GM12878 (cell line): ENCODE measurements around the gene CNTNAP2. TPM values are rescaled to one million over a fixed set of nuclear protein-coding genes. Genes with fewer than 3 reads are reported as not detected.

Experiments used
- ATAC-seq: fragments of 200-7000 bp; cut with Tn5 transposase; 3 replicates; pipeline ENCODE4 v1.9.1; 2020; ENCODE audit warnings: mild to moderate bottlenecking, moderate library complexity
- BruUV-seq: library from RNA; stranded (reverse); fragments of 400-500 nt; replicated peaks from 2 replicates; lab custom pipeline; 2021; lab: Mats Ljungman, UMichigan
- CTCF ChIA-PET: fragments of 300-600 bp; sonication (Branson Sonifier 250); formaldehyde crosslinking; extraction: SDS; loops from one replicate; lab custom pipeline; 2021; ENCODE audit warnings: inconsistent platforms; lab: Yijun Ruan, JAX
- POLR2A ChIA-PET: fragments of 350-600 bp; formaldehyde crosslinking; extraction: SDS; loops from one replicate; lab custom pipeline; 2021; ENCODE audit warnings: inconsistent platforms; lab: Charles Lee
- RAD21 ChIA-PET: fragments of 300-600 bp; sonication (Branson Sonifier 250); formaldehyde crosslinking; loops from one replicate; lab custom pipeline; 2023; ENCODE audit warnings: antibody characterized with exemption; ENCODE audit not compliant: unreplicated experiment; lab: Charles Lee
- SMC1A ChIA-PET: fragments of 300-600 bp; sonication (Branson Sonifier 250); formaldehyde crosslinking; loops from one replicate; lab custom pipeline; 2023; ENCODE audit not compliant: unreplicated experiment, uncharacterized antibody; lab: Charles Lee
- DNase-seq: peaks from one replicate; pipeline ENCODE4 v3.0.0-alpha.2; 2011; ENCODE audit warnings: low read depth, low spot score
- FAIRE-seq: peaks from 3 replicates; lab custom pipeline; 2011; peaks lifted over from hg19 to GRCh38; lab: Jason Lieb, UNC
- H2AFZ ChIP-seq: 2 replicates; pipeline ENCODE4 v1.6.0; 2011; ENCODE audit warnings: low read depth, low read length, control low read depth; ENCODE audit not compliant: control insufficient read depth
- H3K27ac ChIP-seq: 2 replicates; pipeline ENCODE4 v1.5.1; 2011; ENCODE audit warnings: control low read depth; ENCODE audit not compliant: control insufficient read depth, insufficient read depth
- H3K27me3 ChIP-seq, 2 experiments: replicated peaks in 1 of 2; 2 replicates each; pipeline versions ENCODE4 v1.6.0 to v1.6.1; 2011; ENCODE audit warnings: low read length in 1 of 2; ENCODE audit not compliant: control insufficient read depth in 2 of 2, insufficient read depth in 2 of 2
- H3K36me3 ChIP-seq, 2 experiments: 2 replicates each; pipeline ENCODE4 v1.5.1; 2011; ENCODE audit warnings: low read length in 1 of 2; ENCODE audit not compliant: control insufficient read depth in 2 of 2, insufficient read depth in 2 of 2
- H3K4me1 ChIP-seq: 2 replicates; pipeline ENCODE4 v1.6.1; 2011; ENCODE audit warnings: mild to moderate bottlenecking, low read length, moderate library complexity, mixed read lengths; ENCODE audit not compliant: control insufficient read depth, insufficient read depth
- H3K4me2 ChIP-seq: 2 replicates; pipeline ENCODE4 v1.6.0; 2011; ENCODE audit warnings: control low read depth; ENCODE audit not compliant: control insufficient read depth, insufficient read depth
- H3K4me3 ChIP-seq: fragments of 200-600 bp; sonication (generic); 2 replicates; pipeline ENCODE4 v1.5.1; 2016
- H3K79me2 ChIP-seq: 2 replicates; pipeline ENCODE4 v1.6.0; 2011; ENCODE audit warnings: low read length; ENCODE audit not compliant: control insufficient read depth, insufficient read depth
- H3K9ac ChIP-seq: 2 replicates; pipeline ENCODE4 v1.8.0; 2011; ENCODE audit warnings: low read length, control low read depth, mixed read lengths; ENCODE audit not compliant: control insufficient read depth, insufficient read depth
- H3K9me3 ChIP-seq: replicated peaks from 3 replicates; pipeline ENCODE4 v1.5.1; 2011; ENCODE audit warnings: mild to moderate bottlenecking, low read length; ENCODE audit not compliant: control insufficient read depth, insufficient read depth
- H4K20me1 ChIP-seq: 2 replicates; pipeline ENCODE4 v1.6.0; 2011; ENCODE audit not compliant: control insufficient read depth, insufficient read depth
- CEBPZ ChIP-seq: fragments of 150-350 bp; IDR thresholded peaks from 2 replicates; pipeline ENCODE4 v1.6.1; 2016; ENCODE audit warnings: low read depth, low read length
- GABPA ChIP-seq: IDR thresholded peaks from 2 replicates; pipeline ENCODE4 v1.6.1; 2014; ENCODE audit warnings: antibody characterized with exemption, low read depth, mild to moderate bottlenecking, inconsistent platforms
- GATAD2B ChIP-seq: fragments of 450-650 bp; conservative IDR thresholded peaks from 2 replicates; pipeline ENCODE4 v1.6.1; 2017; ENCODE audit warnings: low read depth, mild to moderate bottlenecking, moderate library complexity
- IRF3 ChIP-seq: fragments of 450-650 bp; IDR thresholded peaks from 2 replicates; pipeline ENCODE4 v1.6.1; 2014; ENCODE audit warnings: mild to moderate bottlenecking
- IRF4 ChIP-seq: IDR thresholded peaks from 2 replicates; pipeline ENCODE4 v1.6.1; 2011; ENCODE audit warnings: low read depth, low read length
- JUND ChIP-seq: IDR thresholded peaks from 2 replicates; pipeline ENCODE4 v1.6.1; 2012; ENCODE audit warnings: low read depth, mild to moderate bottlenecking, low read length, improper control_type of control experiment, moderate library complexity
- KDM1A ChIP-seq: fragments of 200-600 bp; sonication (generic); IDR thresholded peaks from 2 replicates; pipeline ENCODE4 v1.6.1; 2016; ENCODE audit warnings: borderline replicate concordance
- MEF2B ChIP-seq: fragments of 450-650 bp; IDR thresholded peaks from 2 replicates; pipeline ENCODE4 v1.6.1; 2018; ENCODE audit warnings: mild to moderate bottlenecking, moderate library complexity; ENCODE audit not compliant: partially characterized antibody, poor library complexity, severe bottlenecking
- NBN ChIP-seq: fragments of 450-650 bp; IDR thresholded peaks from 2 replicates; pipeline ENCODE4 v1.6.1; 2016
- RUNX3 ChIP-seq: IDR thresholded peaks from 2 replicates; pipeline ENCODE4 v1.6.1; 2012; ENCODE audit warnings: low read length, inconsistent platforms
- SMC3 ChIP-seq: IDR thresholded peaks from 2 replicates; pipeline ENCODE4 v1.6.1; 2011; ENCODE audit warnings: low read length, improper control_type of control experiment, borderline replicate concordance
- TCF12 ChIP-seq: IDR thresholded peaks from 2 replicates; pipeline ENCODE4 v1.6.1; 2011; ENCODE audit warnings: low read depth, mild to moderate bottlenecking, low read length
- YY1 ChIP-seq: IDR thresholded peaks from 2 replicates; pipeline ENCODE4 v1.6.1; 2011; ENCODE audit warnings: low read depth, mild to moderate bottlenecking, low read length
- ZBED1 ChIP-seq: IDR thresholded peaks from 2 replicates; pipeline ENCODE4 v1.6.1; 2016; ENCODE audit warnings: borderline replicate concordance
- WGBS: methylation state at CpG from one replicate; pipeline ENCODE4 v1.1.6; 2016; ENCODE audit warnings: low lambda C conversion rate; ENCODE audit not compliant: insufficient replicate concordance, insufficient coverage; ENCODE audit errors: missing lambda C conversion rate; 5-methylcytosine and 5-hydroxymethylcytosine counted together
- in situ Hi-C: fragments of 300-500 bp; cut with MboI; formaldehyde crosslinking; loops from 9 replicates; pipeline ENCODE4 v1.14.3; 2018; ENCODE audit warnings: mixed read lengths
- intact Hi-C: fragments of 100-400 bp; cut with micrococcal nuclease; formaldehyde crosslinking; loops from one replicate; pipeline ENCODE4 v1.14.2; 2022; ENCODE audit not compliant: unreplicated experiment
- polyA plus RNA-seq, 11 experiments: library from polyadenylated mRNA; depleted of rRNA in 4 of 11; unstranded in 6 of 11; stranded (reverse) in 5 of 11; fragments of >200 nt; fragmentation: Nextera tagmentation in 4 of 11; fragmentation: Illumina TruSeq in 1 of 11; extraction: Ambion mirVana in 4 of 11; extraction: Trizol in 1 of 11; gene quantifications; 1 replicate in 1 of 11; 2 replicates in 10 of 11; pipeline versions ENCODE4 v1.2.1 to v1.2.3, GENCODE V29; 2011 to 2016; ENCODE audit warnings: inconsistent platforms in 2 of 11, missing spikeins in 2 of 11, low read depth in 1 of 11
- total RNA-seq, 4 experiments: library from RNA; depleted of rRNA in 3 of 4; stranded (reverse); fragments of >200 nt in 3 of 4; fragmentation: Illumina TruSeq in 1 of 4; extraction: Trizol in 1 of 4; gene quantifications; 2 replicates each; pipeline versions ENCODE4 v1.2.1 to v1.2.3, GENCODE V29; 2013 to 2021
- TF ChIP-seq, protein P1 (sequence below), 3 experiments: IDR thresholded peaks in 2 of 3; conservative IDR thresholded peaks in 1 of 3; 2 replicates each; pipeline ENCODE4 v1.5.1; 2011; ENCODE audit warnings: low read depth in 3 of 3, low read length in 3 of 3, mild to moderate bottlenecking in 3 of 3, control low read depth in 2 of 3, moderate library complexity in 2 of 3, inconsistent platforms in 1 of 3, mixed read lengths in 1 of 3; ENCODE audit not compliant: control insufficient read depth in 2 of 3, insufficient read depth in 1 of 3; ENCODE audit errors: extremely low read depth in 1 of 3
- TF ChIP-seq, protein P2 (sequence below): IDR thresholded peaks from 2 replicates; pipeline ENCODE4 v1.6.1; 2012; ENCODE audit warnings: low read length, inconsistent platforms

Gene CNTNAP2
- total and polyA plus RNA-seq, 10 of the 15 experiments (the other 5 are each of a cell fraction or from before 2014, with no cell fraction given), result 0.03 to 0.08 (median 0.03) TPM; not detected in 7

DNA sequence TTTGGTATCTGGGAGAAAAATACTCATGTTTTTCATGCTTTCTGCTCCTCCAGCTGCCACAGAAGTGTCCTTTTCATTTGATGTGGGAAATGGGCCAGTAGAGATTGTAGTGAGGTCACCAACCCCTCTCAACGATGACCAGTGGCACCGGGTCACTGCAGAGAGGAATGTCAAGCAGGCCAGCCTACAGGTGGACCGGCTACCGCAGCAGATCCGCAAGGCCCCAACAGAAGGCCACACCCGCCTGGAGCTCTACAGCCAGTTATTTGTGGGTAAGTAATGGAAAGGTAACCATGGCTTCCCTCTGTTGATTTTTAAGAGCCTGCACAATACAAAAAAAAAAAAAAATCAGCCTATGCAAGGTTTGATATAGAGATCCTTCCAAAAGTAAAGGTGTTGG lies 2030.8 kb downstream of the CNTNAP2 start (continued):
- TF ChIP-seq KDM1A (no peak), JUND (no peak), NBN (no peak)

DNA sequence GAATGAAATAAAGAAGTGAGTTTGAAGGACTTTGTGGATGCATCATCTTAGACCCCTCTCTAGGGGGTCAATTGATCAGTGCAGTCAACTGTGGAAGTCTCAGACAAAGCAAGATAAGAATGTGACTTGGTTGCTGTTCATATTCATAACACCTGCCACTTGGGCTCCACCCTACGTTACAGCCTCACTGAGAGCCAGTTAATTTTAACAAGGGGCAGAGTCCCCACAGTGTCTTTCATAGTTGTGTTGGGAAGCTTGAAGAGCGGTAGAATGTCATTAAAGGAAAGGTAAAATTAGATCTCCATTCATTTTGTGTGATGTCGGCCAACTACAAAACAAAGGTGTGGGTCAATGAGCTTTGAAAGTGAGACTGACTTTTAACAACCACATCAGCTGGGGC lies 2031.9 kb downstream of the CNTNAP2 start:
- ChIA-PET POLR2A (interaction anchor here (0.6 kb wide), 1 partner anchor 9 kb away, joined by 5 read pairs; no protein-coding TSS in a partner anchor), SMC1A (no interaction called here), RAD21 (no interaction called here), CTCF (no interaction called here)
- H3K9ac ChIP-seq, result no peak overlapping the region
- no peaks in the 10 kb centered on the region for H3K27me3 ChIP-seq
- no peaks in the 10 kb centered on the region for H4K20me1 ChIP-seq
- no peaks in the 10 kb centered on the region for H3K9me3 ChIP-seq
- 33% methylated on average over 3 of the region's 3 CpGs for WGBS
- no peak overlapping the region for H3K4me3 ChIP-seq
- H3K36me3 ChIP-seq, result no peaks in the 10 kb centered on the region
- BruUV-seq, result no TSS peak
- no peak overlapping the region for H3K4me2 ChIP-seq
- in situ Hi-C loops, result no loop called here
- ATAC-seq, result no peak
- no peaks in the 10 kb centered on the region for H3K4me1 ChIP-seq
- no peaks in the 10 kb centered on the region for H3K79me2 ChIP-seq
- intact Hi-C loops, result no loop called here
- no peak overlapping the region for H2AFZ ChIP-seq
- no peak for DNase-seq
- FAIRE-seq, result no peak
- no peak overlapping the region for H3K27ac ChIP-seq
- TF ChIP-seq TCF12 (no peak), MEF2B (no peak), GABPA (no peak), IRF3 (no peak), CEBPZ (no peak), GATAD2B (no peak), SMC3 (no peak), RUNX3 (no peak), YY1 (no peak), ZBED1 (no peak), IRF4 (no peak)
- TF ChIP-seq, protein P1, sequence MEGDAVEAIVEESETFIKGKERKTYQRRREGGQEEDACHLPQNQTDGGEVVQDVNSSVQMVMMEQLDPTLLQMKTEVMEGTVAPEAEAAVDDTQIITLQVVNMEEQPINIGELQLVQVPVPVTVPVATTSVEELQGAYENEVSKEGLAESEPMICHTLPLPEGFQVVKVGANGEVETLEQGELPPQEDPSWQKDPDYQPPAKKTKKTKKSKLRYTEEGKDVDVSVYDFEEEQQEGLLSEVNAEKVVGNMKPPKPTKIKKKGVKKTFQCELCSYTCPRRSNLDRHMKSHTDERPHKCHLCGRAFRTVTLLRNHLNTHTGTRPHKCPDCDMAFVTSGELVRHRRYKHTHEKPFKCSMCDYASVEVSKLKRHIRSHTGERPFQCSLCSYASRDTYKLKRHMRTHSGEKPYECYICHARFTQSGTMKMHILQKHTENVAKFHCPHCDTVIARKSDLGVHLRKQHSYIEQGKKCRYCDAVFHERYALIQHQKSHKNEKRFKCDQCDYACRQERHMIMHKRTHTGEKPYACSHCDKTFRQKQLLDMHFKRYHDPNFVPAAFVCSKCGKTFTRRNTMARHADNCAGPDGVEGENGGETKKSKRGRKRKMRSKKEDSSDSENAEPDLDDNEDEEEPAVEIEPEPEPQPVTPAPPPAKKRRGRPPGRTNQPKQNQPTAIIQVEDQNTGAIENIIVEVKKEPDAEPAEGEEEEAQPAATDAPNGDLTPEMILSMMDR (IDR thresholded peaks at IDR 0.05 in 2 of 3, conservative IDR thresholded peaks at IDR 0.05 in 1 of 3; ENCODE audit: control insufficient read depth in 2 of 3, extremely low read depth in 1 of 3, insufficient read depth in 1 of 3, low read depth in 3 of 3, low read length in 3 of 3), result no peak
- TF ChIP-seq, protein P2, sequence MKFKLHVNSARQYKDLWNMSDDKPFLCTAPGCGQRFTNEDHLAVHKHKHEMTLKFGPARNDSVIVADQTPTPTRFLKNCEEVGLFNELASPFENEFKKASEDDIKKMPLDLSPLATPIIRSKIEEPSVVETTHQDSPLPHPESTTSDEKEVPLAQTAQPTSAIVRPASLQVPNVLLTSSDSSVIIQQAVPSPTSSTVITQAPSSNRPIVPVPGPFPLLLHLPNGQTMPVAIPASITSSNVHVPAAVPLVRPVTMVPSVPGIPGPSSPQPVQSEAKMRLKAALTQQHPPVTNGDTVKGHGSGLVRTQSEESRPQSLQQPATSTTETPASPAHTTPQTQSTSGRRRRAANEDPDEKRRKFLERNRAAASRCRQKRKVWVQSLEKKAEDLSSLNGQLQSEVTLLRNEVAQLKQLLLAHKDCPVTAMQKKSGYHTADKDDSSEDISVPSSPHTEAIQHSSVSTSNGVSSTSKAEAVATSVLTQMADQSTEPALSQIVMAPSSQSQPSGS, result no peak
